HEK293T (cell line): ENCODE measurements around the gene TFDP2.

ENCODE experiments used
- CTCF ChIA-PET: fragments of 350-600 bp; formaldehyde crosslinking; extraction: SDS; loops from one replicate; lab custom pipeline; 2021; ENCODE audit warnings: antibody characterized with exemption, inconsistent platforms; lab: Yijun Ruan, JAX
- POLR2A ChIA-PET: fragments of 350-600 bp; formaldehyde crosslinking; extraction: SDS; loops from one replicate; lab custom pipeline; 2020; ENCODE audit warnings: antibody characterized with exemption, inconsistent platforms; lab: Yijun Ruan, JAX
- DNase-seq: peaks from one replicate; pipeline ENCODE4 v3.0.0; 2012; ENCODE audit warnings: mixed read lengths; ENCODE audit errors: extremely low spot score
- ARNT ChIP-seq: fragments of 450-650 bp; IDR thresholded peaks from 2 replicates; pipeline ENCODE4 v1.6.1; 2017; ENCODE audit warnings: mild to moderate bottlenecking
- BHLHE40 ChIP-seq: fragments of 450-650 bp; IDR thresholded peaks from 2 replicates; pipeline ENCODE4 v1.6.1; 2016; ENCODE audit warnings: mild to moderate bottlenecking, moderate library complexity, borderline replicate concordance
- CTBP1 ChIP-seq: fragments of 450-650 bp; IDR thresholded peaks from 2 replicates; pipeline ENCODE4 v1.6.1; 2016; ENCODE audit warnings: borderline replicate concordance
- ELF4 ChIP-seq: fragments of 450-650 bp; IDR thresholded peaks from 2 replicates; pipeline ENCODE4 v1.6.1; 2017; ENCODE audit warnings: antibody characterized with exemption
- FOXA1 ChIP-seq: fragments of 450-650 bp; IDR thresholded peaks from 2 replicates; pipeline ENCODE4 v1.6.1; 2016; ENCODE audit warnings: mild to moderate bottlenecking
- FOXK2 ChIP-seq: fragments of 450-650 bp; IDR thresholded peaks from 2 replicates; pipeline ENCODE4 v1.6.1; 2016; ENCODE audit warnings: mild to moderate bottlenecking
- FOXM1 ChIP-seq: fragments of 450-650 bp; IDR thresholded peaks from 2 replicates; pipeline ENCODE4 v1.6.1; 2017; ENCODE audit warnings: mild to moderate bottlenecking, borderline replicate concordance
- HDGF ChIP-seq: fragments of 450-650 bp; IDR thresholded peaks from 2 replicates; pipeline ENCODE4 v1.6.1; 2017; ENCODE audit warnings: antibody characterized with exemption, borderline replicate concordance
- L3MBTL2 ChIP-seq: fragments of 450-650 bp; conservative IDR thresholded peaks from 2 replicates; pipeline ENCODE4 v1.6.1; 2016; ENCODE audit warnings: mild to moderate bottlenecking
- LEF1 ChIP-seq: fragments of 450-650 bp; IDR thresholded peaks from 2 replicates; pipeline ENCODE4 v1.6.1; 2017; ENCODE audit warnings: mild to moderate bottlenecking, borderline replicate concordance
- NFRKB ChIP-seq: fragments of 450-650 bp; IDR thresholded peaks from 2 replicates; pipeline ENCODE4 v1.6.1; 2016; ENCODE audit warnings: mild to moderate bottlenecking, moderate library complexity
- PKNOX1 ChIP-seq: fragments of 450-650 bp; IDR thresholded peaks from 2 replicates; pipeline ENCODE4 v1.6.1; 2016
- SP1 ChIP-seq: fragments of 450-650 bp; IDR thresholded peaks from 2 replicates; pipeline ENCODE4 v1.6.1; 2017
- SUZ12 ChIP-seq: fragments of 450-650 bp; IDR thresholded peaks from 2 replicates; pipeline ENCODE4 v1.6.1; 2016; ENCODE audit warnings: mild to moderate bottlenecking
- TARDBP ChIP-seq: fragments of 450-650 bp; IDR thresholded peaks from 2 replicates; pipeline ENCODE4 v1.6.1; 2016
- ZNF384 ChIP-seq: fragments of 450-650 bp; IDR thresholded peaks from 2 replicates; pipeline ENCODE4 v1.6.1; 2016

The TFDP2 gene

GRCh38 chr3:141952611-141953010, 196.7 kb downstream of the TFDP2 start:
- POLR2A ChIA-PET: no interaction called here
- TF ChIP-seq PKNOX1 (no peak), LEF1 (no peak), BHLHE40 (no peak), FOXM1 (no peak), CTBP1 (no peak), HDGF (no peak), SUZ12 (no peak)
- CTCF ChIA-PET: no interaction called here
- no peak for DNase-seq

GRCh38 chr3:141950572-141951493, 198.5 kb downstream of the TFDP2 start:
- CTCF ChIA-PET: interaction anchor here (0.6 kb wide), 1 partner anchor 47 kb away, joined by 3 read pairs; no protein-coding TSS in a partner anchor
- DNase-seq: no peak
- POLR2A ChIA-PET: no interaction called here
- TF ChIP-seq SP1 (no peak), FOXM1 (no peak), BHLHE40 (no peak), FOXA1 (no peak), L3MBTL2 (no peak), CTBP1 (no peak), ELF4 (no peak), SUZ12 (no peak), ZNF384 (no peak)

GRCh38 chr3:141949972-141950371, 199.4 kb downstream of the TFDP2 start:
- CTCF ChIA-PET: interaction anchor here (0.6 kb wide), 1 partner anchor 48 kb away, joined by 3 read pairs; no protein-coding TSS in a partner anchor

GRCh38 chr3:141949399-141949798, 199.9 kb downstream of the TFDP2 start:
- no peak for DNase-seq
- CTCF ChIA-PET: no interaction called here
- TF ChIP-seq L3MBTL2 (no peak), CTBP1 (no peak), BHLHE40 (no peak), FOXM1 (no peak), PKNOX1 (no peak)
- POLR2A ChIA-PET: no interaction called here

More at GRCh38 chr3:141949972-141950371, 199.4 kb downstream of the TFDP2 start:
- no peak for DNase-seq
- TF ChIP-seq FOXA1: no peak
- TF ChIP-seq ZNF384: no peak
- TF ChIP-seq NFRKB: no peak
- TF ChIP-seq LEF1: no peak
- TF ChIP-seq CTBP1: no peak
- TF ChIP-seq FOXM1: no peak
- TF ChIP-seq TARDBP: no peak
- TF ChIP-seq HDGF: no peak
- TF ChIP-seq BHLHE40: no peak
- POLR2A ChIA-PET: no interaction called here

DNA sequence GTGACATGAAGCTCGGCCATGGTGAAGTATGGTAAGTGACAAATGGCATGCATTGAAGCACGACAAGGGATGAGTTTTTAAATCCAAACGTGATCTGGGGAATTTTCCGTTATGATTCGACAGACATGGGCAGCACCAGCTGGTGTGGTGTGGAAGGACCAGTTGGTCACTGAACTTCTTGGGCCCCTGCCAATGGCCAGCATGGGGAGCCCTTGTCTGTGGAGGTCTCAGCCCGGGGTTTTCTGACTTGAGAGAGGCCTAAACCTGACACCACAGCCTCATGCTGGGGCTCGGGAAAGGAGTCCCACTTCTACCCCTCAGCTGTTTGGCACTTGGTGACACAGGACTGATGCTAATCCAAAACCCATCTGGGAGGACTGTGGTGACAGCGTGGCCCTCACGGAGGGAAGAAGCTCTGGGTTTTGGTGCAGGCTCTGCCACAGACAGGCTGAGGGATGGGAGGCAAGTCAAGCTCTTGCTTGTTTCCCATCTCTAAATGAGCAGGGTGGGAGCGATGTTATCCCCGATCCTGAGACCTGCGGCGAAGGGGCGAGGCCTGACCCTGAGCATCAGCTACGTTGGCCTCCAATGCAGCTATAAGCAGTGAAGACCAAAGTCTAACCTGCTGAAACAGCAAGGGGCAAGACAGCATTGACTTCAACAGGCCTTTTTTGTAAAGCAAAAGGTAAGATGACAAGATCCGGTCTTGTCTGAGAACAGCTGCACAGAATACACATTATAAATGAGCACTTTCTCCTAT, 203.4 kb downstream of the TFDP2 start:
- no peak for DNase-seq
- ChIA-PET CTCF (no interaction called here), POLR2A (no interaction called here)
- TF ChIP-seq LEF1: no peak
- TF ChIP-seq L3MBTL2: no peak
- no peak for TF ChIP-seq BHLHE40
- no peak for TF ChIP-seq PKNOX1
- TF ChIP-seq ELF4: no peak
- no peak for TF ChIP-seq FOXA1
- no peak for TF ChIP-seq ARNT
- no peak for TF ChIP-seq HDGF
- TF ChIP-seq TARDBP: no peak
- no peak for TF ChIP-seq ZNF384
- no peak for TF ChIP-seq NFRKB
- TF ChIP-seq FOXM1: no peak
- no peak for TF ChIP-seq SUZ12
- no peak for TF ChIP-seq FOXK2
- TF ChIP-seq CTBP1: no peak
- no peak for TF ChIP-seq SP1

- POLR2A ChIA-PET: no interaction called here
- TF ChIP-seq HDGF (no peak), ELF4 (no peak), FOXK2 (no peak), PKNOX1 (no peak), NFRKB (no peak), LEF1 (no peak), ZNF384 (no peak), L3MBTL2 (no peak)
- DNase-seq: no peak
- CTCF ChIA-PET: no interaction called here
Observed at GRCh38 chr3:141942006-141942405, 207.3 kb downstream of the TFDP2 start.
